Skin epidermis (tissue), 12 donors: ENCODE measurements around the gene GPR37.

ENCODE experiments used
- H3K27ac ChIP-seq, 21 experiments: fragments of 200-600 bp; sonication (generic) in 11 of 21; one replicate each; pipeline ENCODE4 v1.5.0; 2020; ENCODE audit warnings: mild to moderate bottlenecking in 3 of 21, inconsistent platforms in 2 of 21, moderate library complexity in 2 of 21
- H3K4me3 ChIP-seq, 7 experiments: fragments of 200-600 bp; sonication (generic) in 2 of 7; one replicate each; pipeline ENCODE4 v1.5.0; 2020; ENCODE audit warnings: inconsistent platforms in 2 of 7, mild to moderate bottlenecking in 2 of 7, moderate library complexity in 1 of 7

The GPR37 gene

DNA sequence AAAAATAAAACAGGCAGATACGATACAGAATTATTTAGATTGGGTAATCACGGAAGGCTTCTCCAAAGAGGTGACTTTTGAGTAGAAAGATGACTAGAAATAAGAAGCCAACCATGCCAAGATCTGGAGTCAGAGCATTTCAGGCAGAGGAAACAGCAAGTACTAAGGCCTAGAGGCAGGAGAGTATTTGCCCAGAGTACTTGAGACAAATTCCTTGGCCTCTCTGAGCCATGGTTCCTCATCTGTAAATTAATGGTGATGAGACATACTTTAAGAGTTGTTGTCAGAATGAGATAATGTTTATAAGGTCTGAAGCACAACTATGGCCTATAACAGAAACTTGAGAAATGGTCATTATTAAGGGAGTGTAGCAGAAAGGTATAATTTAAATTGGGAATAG lies 15.8 kb upstream of the GPR37 start:
- no peak overlapping the region for H3K27ac ChIP-seq
- H3K4me3 ChIP-seq, result no peak overlapping the region

GRCh38 chr7:124780608-124781007 lies 15.0 kb upstream of the GPR37 start:
- no peak overlapping the region for H3K27ac ChIP-seq
- H3K4me3 ChIP-seq, result no peak overlapping the region

GRCh38 chr7:124780056-124780455 lies 14.5 kb upstream of the GPR37 start:
- H3K27ac ChIP-seq, result no peak overlapping the region
- H3K4me3 ChIP-seq, result no peak overlapping the region

DNA sequence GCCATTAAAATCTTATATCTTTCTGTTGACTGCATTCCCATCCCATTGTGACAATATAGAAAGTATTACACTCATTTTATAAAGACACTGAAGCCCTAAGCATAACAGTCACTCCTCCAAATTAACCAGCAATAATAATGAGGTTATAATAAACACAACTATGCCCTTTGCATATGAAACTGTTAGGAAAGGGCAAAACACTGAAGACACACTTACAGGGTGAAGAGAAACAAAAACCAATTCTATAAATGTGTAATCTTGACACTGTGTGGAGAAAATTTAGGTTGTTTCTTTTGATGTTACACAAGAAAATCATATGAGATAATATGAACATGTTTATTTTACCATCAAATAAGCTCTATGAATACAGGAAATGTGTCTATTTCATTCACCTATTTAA lies 14.0 kb upstream of the GPR37 start:
- Histone ChIP-seq H3K4me3 (no peak overlapping the region), H3K27ac (no peak overlapping the region)

DNA sequence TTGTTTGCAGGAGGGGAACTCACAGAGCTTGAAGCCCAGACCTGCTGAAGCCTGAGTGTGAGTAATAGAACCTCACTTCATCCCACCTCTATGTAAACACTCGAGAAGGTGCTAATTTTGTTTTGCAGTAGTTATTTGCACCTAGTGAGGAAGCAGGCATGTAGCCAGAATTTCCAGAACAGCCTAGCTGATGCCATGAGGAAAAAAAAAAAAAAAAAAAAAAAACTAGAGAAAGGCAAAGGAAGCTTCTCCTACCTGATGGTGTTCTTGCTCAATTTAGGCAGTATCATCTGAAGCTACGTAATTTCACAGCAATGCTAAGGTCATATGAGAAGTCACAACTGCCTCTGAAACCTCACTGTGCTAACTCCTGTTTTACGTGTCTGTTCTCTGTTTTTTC lies 13.6 kb upstream of the GPR37 start:
- no peak overlapping the region for H3K27ac ChIP-seq

GRCh38 chr7:124777268-124777667 lies 11.7 kb upstream of the GPR37 start:
- Histone ChIP-seq H3K27ac (no peak overlapping the region), H3K4me3 (no peak overlapping the region)

More for the DNA sequence above, 13.6 kb upstream of the GPR37 start:
- H3K4me3 ChIP-seq, result no peak overlapping the region

DNA sequence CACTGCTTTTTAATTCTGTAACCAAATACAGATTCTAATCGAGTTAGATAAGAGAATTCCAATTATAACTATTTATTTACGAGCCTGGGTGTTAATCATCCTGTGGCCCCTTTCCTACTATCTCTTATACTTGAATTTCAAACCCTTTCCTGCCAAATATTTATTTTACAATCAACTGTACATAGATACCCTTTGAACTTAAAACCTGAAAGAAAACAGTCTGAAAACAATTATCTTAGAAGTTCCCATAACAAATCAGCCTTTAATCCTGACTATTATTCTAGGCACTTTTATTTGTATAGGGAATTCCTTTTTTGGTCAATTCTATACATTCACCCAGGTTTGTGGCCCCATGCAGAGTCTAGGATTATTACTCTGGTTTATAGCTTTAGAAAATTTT lies 10.6 kb upstream of the GPR37 start:
- Histone ChIP-seq H3K4me3 (no peak overlapping the region), H3K27ac (no peak overlapping the region)

- Histone ChIP-seq H3K4me3 (no peak overlapping the region), H3K27ac (no peak overlapping the region)
Measured at GRCh38 chr7:124775422-124775821, 9.8 kb upstream of the GPR37 start.

DNA sequence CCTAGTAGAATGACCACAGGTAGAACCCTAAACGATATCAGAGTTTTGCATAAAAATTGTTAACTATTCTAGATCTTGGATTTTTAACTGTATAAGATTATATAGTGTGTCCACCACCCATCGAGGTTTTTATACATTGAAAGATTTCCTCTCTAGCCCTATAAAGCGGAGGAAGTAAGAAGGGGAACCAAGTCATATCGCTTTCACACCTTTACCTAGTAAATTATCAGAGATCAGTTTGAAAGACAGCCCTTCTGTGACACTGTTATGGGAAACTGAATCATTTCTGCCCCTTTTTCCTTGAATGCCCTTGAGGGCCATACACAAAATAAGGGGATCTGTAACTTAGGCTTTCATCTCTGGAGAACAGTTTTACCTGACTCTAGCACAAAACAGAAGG lies 8.3 kb upstream of the GPR37 start:
- H3K27ac ChIP-seq, result no peak overlapping the region

DNA sequence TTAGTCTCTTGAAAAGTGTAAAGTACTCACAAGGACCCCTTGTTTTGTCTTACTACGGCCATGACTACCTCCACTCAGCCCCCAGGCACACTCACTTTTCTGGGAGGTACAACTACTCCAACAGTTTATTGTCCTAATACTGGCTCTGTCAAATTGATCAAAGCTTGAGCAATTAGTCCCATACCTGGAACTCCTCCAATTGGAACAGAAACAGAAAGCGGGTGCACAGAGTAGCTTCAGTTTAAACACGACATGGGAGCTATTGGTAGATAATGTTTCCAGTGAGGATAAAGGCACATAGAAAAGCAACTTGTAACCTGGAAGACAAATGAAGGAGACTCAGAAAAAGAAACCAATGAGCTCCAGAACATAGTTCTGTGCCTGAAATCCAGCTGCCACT lies 7.7 kb upstream of the GPR37 start:
- Histone ChIP-seq H3K4me3 (no peak overlapping the region), H3K27ac (no peak overlapping the region)

More for the DNA sequence above, 8.3 kb upstream of the GPR37 start:
- H3K4me3 ChIP-seq, result no peak overlapping the region

GRCh38 chr7:124769136-124769535 lies 3.5 kb upstream of the GPR37 start:
- Histone ChIP-seq H3K27ac (no peak overlapping the region), H3K4me3 (no peak overlapping the region)

DNA sequence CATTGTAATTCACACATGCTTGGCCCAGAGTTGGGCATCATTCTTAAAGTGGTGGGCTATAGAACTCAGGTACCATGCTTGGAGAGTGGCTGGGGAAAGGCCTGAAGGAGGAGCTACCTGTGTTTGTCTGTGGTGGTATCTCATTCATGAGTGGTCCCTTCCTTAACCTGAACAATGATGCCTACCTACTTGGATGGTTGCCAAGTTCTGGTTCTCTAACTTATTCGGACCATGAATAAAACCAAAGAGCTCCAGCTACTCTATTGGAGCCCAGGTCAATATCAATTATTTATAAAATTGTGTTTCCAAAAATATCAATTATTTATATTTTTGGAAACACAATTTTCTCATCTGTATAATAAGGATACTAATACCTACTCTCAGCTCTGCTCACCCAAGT lies 2.9 kb upstream of the GPR37 start:
- H3K4me3 ChIP-seq, result no peak overlapping the region
- no peak overlapping the region for H3K27ac ChIP-seq

DNA sequence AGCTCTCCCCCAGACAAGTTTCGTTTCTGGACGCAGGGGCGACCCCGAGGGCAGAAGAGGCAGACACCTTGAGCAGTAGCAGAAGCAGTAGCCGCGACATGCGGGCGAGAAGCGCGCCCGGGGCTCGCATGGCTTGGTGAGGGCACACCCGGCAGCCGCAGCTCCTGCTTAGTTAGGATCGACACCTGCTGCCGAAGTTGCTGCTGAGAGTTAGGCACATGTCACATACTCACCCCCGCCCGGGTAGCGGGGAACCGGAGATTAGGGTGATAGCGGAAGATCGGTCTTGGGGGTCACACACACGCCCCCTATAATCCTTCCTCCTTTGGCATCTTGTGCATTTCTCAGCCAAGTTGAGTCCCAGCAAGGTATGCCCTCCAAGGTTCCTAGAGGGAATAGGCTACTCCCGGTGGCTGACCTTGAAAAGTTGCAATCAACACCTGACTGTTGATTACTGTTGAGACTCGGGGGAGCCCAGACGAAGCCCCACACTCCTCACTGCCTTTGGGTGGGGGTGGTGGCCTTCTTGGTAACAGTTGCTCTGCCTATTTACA lies 668 bp downstream of the GPR37 start:
- Histone ChIP-seq H3K4me3 (peak overlapping the region; percentile 31 to 59 (median 37)), H3K27ac (peak overlapping the region in 6 of 21 experiments; percentile 25 to 79 (median 53))

DNA sequence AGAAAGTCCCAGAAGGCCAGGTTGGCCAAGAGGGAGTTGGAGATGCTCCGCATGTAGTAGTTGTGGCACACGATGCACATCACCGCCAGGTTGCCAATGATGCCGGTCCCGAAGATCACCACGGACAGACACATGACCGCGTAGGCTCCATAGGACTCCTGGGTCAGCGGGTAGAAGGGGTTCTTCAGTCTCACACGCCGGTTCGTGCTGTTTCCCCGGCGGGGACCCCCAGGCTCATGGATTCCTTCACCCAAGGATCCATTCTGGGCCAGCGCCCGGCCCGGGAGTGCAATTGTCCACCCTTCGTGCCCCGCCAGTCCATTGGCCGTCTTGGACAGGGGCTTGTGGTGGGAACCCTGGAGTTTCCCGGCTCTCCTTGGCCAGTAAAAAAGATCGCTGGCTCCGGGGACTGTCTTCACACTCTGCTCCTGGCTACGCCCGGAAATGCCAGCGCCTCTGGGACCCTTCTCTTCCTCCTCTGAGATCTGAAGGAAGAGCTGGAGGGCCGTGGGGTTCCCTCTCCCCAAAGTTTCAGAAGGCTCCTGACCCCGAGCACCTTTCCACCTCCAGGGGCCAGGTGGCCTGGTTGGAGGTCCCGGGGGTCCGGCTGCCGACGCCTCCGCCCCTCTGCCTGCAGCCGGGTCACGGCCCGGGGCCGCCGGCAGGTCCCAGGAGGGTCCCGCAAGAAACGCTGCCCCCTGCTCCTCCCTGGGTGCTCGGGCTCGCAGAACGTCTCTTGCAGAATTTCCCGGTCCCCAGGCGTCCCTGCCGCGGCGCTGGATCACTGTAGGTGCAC lies 1.3 kb downstream of the GPR37 start:
- Histone ChIP-seq H3K27ac (peak overlapping the region in 3 of 21 experiments; percentile 6 to 79 (median 57)), H3K4me3 (peak overlapping the region; percentile 31 to 59 (median 37))

GRCh38 chr7:124762611-124763143 lies 2.9 kb downstream of the GPR37 start:
- H3K4me3 ChIP-seq, result no peak overlapping the region
- H3K27ac ChIP-seq, result no peak overlapping the region

DNA sequence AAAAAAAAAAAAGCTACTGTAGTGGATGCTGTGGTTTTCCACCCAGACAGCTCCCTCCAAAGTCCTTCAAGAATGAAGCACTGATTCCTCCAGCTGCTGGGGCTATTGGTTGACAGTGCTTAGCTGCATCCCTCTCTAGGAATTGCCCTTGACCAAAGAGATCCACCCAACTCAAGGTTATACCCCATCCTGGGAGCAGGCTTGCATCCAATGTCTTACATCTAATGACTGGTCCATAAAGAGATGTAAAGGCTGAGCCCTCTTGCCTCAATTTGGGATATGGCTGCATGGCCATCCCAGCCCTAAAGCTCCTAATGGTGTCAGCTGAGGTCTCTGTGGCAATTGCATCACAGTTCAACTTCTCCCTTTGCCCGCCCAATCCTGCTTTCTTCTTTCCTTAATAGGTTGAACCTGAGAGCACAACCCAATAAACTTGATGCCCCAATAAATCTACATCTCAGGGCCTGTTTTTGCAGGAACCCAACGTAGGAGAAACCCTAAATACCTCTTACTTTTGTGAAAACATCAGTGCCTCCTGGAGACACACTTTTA lies 4.4 kb downstream of the GPR37 start:
- no peak overlapping the region for H3K4me3 ChIP-seq
- no peak overlapping the region for H3K27ac ChIP-seq

DNA sequence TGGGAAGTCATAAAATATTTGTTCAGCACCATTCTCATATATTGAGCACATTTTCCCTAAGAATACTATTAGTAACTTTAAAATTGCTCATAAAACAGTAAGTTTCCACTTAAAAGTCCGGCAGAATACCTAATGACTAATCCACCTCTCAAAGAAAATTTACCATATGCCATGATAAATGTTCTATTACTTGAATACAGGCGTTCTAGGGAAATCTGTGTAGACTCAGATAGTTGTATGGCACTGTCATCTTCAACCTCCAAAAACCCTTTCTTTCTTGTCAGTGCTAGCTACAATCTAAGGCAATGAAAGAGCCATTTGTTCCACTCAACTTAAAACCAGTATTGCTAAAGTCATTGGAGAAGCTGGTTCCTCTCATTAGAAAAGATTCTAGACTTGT lies 7.3 kb downstream of the GPR37 start:
- Histone ChIP-seq H3K27ac (no peak overlapping the region), H3K4me3 (no peak overlapping the region)

GRCh38 chr7:124754576-124755268 lies 10.9 kb downstream of the GPR37 start:
- Histone ChIP-seq H3K4me3 (no peak overlapping the region), H3K27ac (no peak overlapping the region)

DNA sequence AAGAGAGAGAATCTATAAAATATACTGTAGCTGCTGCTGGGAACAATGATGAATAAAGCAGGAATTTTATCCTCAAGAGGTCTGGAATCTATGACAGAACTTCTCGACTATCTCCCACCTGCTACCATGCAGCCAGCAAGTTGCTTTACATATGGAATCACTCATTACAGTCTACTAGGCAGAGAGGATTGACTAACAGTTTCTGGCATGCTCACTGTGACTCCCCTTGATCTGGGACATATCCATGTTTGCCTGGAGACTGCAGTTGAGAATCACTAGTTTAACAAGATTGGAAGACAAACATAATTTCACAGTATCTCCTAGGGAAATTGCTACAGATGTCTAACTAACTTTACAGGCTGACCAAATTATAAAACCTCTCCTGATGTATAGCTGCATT lies 13.3 kb downstream of the GPR37 start:
- no peak overlapping the region for H3K4me3 ChIP-seq
- no peak overlapping the region for H3K27ac ChIP-seq

DNA sequence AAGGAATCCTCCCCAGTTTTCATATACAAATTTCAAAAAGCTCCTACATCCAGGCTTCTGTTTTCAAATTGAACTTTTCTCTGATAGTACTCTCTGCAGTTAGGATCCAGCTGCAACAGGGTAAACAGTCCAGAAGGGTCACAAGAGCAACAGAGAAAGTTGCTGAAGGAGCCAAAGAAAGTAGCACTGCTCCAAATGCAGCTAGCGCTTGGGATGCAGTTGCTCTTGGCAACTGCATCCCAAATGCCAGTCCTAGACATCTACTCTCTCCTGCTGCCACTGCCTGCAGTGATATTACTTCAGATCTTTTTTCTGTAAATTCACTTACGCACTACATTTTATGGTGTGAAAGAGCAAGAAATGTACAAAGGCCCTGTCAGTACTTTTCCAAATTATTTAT lies 14.6 kb downstream of the GPR37 start:
- Histone ChIP-seq H3K27ac (no peak overlapping the region), H3K4me3 (no peak overlapping the region)

- H3K27ac ChIP-seq, result no peak overlapping the region
- H3K4me3 ChIP-seq, result no peak overlapping the region
Measured at GRCh38 chr7:124747072-124747471, 18.5 kb downstream of the GPR37 start.
